Measurements from ENCODE around the gene ALG6. TPM values are rescaled to one million over a fixed set of nuclear protein-coding genes. Genes with fewer than 3 reads are reported as not detected.
"Not testable (repeated sequence)": the region's sequence is repeated elsewhere in the genome, so short reads cannot be mapped to it uniquely, and the experiment has no call there.

The ALG6 gene
- total and polyA plus RNA-seq, 2 experiments from 2014 or later = 8.4 to 14.3 TPM

DNA sequence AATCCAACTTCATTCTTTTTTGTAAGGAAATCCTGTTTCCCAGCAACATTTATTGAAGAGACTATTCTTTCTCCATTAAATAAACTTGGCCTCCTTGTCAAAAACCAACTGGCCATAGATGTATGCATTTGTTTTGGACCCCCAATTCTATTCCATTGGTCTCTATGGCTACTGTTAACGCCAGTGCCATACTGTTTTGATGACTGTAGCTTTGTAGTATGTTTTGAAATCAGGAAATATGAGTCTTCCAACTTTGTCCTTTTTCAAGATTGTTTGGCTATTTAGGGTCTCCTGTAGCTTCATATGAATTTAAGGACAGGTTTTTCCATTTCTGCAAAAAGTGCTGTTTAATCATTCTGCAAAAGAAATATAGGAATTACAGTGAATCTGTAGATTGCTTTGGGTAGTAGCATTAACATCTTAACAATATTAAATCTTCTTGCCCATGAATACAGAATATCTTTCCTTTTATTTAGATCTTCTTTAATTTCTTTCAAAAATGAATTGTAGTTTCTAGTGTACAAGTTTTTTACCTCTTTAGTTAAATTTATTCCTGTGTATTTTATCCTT is 94.3 kb downstream of the ALG6 start:
- Histone ChIP-seq H3K27ac (no peak overlapping the region), H3K9ac (no peak overlapping the region), H2AFZ (no peak overlapping the region), H3K36me3 (ENCODE audit: low read depth) (no peaks in the 10 kb centered on the region), H3K4me3 (no peak overlapping the region), H3K79me2 (ENCODE audit: insufficient read depth) (no peaks in the 10 kb centered on the region), H3K4me2 (ENCODE audit: unreplicated experiment) (no peak overlapping the region), H4K20me1 (ENCODE audit: insufficient read depth) (no peaks in the 10 kb centered on the region), H3F3A (ENCODE audit: insufficient read depth) (no peaks in the 10 kb centered on the region), H3K27me3 (replicated peaks; ENCODE audit: insufficient read depth) (no peaks in the 10 kb centered on the region), H3K4me1 (ENCODE audit: insufficient read depth) (no peaks in the 10 kb centered on the region), H3K9me3 (ENCODE audit: low read depth) (no peaks in the 10 kb centered on the region), H3K9me2 (ENCODE audit: insufficient read depth) (no peaks in the 10 kb centered on the region)
- no peak for DNase-seq
- in situ Hi-C loops (cut with MboI) = no loop called here
- WGBS, 2 experiments (ENCODE audit: low coverage in 1 of 2, low lambda C conversion rate in 2 of 2, missing lambda C conversion rate in 2 of 2) = 95 to 100% methylated on average over 1 of the region's 1 CpG
- TF ChIP-seq EZH2 (IDR thresholded peaks at IDR 0.05; ENCODE audit: insufficient read depth, poor library complexity, severe bottlenecking) = no peak
- TF ChIP-seq EZH2phosphoT487 (IDR thresholded peaks at IDR 0.05; ENCODE audit: insufficient read depth, low read depth) = no peak

DNA sequence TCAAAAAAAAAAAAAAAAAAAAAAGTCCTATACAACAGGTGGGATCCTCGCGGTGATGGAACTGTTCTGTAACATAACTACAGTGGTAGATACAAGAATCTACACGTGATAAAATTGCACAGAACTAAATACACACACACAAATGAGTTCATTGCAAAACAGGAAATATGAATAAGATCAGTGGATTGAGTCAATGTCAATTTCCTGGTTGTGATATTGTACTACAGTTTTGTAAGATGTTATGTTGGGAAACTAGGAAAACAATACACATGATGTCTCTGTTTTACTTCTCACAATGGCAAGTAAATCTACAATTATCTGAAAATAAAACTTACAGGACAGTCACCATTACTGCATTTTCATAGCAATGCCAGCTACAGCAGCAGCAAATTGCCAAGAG is 95.8 kb downstream of the ALG6 start:
- Histone ChIP-seq H3K4me2 (ENCODE audit: unreplicated experiment) (no peak overlapping the region), H3K27me3 (replicated peaks; ENCODE audit: insufficient read depth) (no peaks in the 10 kb centered on the region), H3F3A (ENCODE audit: insufficient read depth) (no peaks in the 10 kb centered on the region), H3K9me3 (ENCODE audit: low read depth) (no peaks in the 10 kb centered on the region), H3K36me3 (ENCODE audit: low read depth) (no peaks in the 10 kb centered on the region), H3K4me1 (ENCODE audit: insufficient read depth) (no peaks in the 10 kb centered on the region), H3K79me2 (ENCODE audit: insufficient read depth) (no peaks in the 10 kb centered on the region), H3K27ac (peak overlapping the region; percentile 16; the same call in 1 of the 2 replicates), H4K20me1 (ENCODE audit: insufficient read depth) (no peaks in the 10 kb centered on the region), H3K9ac (no peak overlapping the region), H3K9me2 (ENCODE audit: insufficient read depth) (no peaks in the 10 kb centered on the region), H2AFZ (no peak overlapping the region), H3K4me3 (no peak overlapping the region)
- in situ Hi-C loops (cut with MboI) = no loop called here
- DNase-seq = peak; percentile 52
- 78 to 81% methylated on average over 3 of the region's 3 CpGs for WGBS, 2 experiments (ENCODE audit: low coverage in 1 of 2, low lambda C conversion rate in 2 of 2, missing lambda C conversion rate in 2 of 2)
- no peak for TF ChIP-seq EZH2phosphoT487 (IDR thresholded peaks at IDR 0.05; ENCODE audit: insufficient read depth, low read depth)
- TF ChIP-seq EZH2 (IDR thresholded peaks at IDR 0.05; ENCODE audit: insufficient read depth, poor library complexity, severe bottlenecking) = no peak

DNA sequence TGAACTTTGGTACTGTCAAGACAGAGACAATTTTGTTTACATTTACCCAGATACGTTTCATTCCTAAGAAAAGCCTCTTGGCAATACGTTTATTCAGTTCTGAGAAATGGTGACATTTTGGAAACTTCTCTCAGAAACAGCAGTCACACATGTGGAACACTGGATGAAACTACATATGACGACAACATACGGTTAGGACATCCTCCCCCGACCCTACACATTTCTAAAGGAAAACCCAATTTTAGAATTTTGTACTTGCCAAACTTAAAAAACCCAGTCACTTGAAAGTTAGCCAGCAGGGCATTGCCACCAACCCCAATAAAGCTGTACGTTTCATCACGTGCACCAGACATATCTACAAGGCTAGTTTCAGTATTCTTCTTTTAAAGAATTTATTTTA is 98.8 kb downstream of the ALG6 start:
- no peak overlapping the region for H2AFZ ChIP-seq
- WGBS, 2 experiments (ENCODE audit: low coverage in 1 of 2, low lambda C conversion rate in 2 of 2, missing lambda C conversion rate in 2 of 2) = 62 to 63% methylated on average over 7 of the region's 7 CpGs
- H3K27me3 ChIP-seq (replicated peaks; ENCODE audit: insufficient read depth) = no peaks in the 10 kb centered on the region
- H3K4me1 ChIP-seq (ENCODE audit: insufficient read depth) = no peaks in the 10 kb centered on the region
- H3K79me2 ChIP-seq (ENCODE audit: insufficient read depth) = no peaks in the 10 kb centered on the region
- no peaks in the 10 kb centered on the region for H3F3A ChIP-seq (ENCODE audit: insufficient read depth)
- H3K27ac ChIP-seq = no peak overlapping the region
- no peaks in the 10 kb centered on the region for H4K20me1 ChIP-seq (ENCODE audit: insufficient read depth)
- no peak overlapping the region for H3K4me2 ChIP-seq (ENCODE audit: unreplicated experiment)
- DNase-seq = no peak
- H3K4me3 ChIP-seq = no peak overlapping the region
- TF ChIP-seq EZH2 (IDR thresholded peaks at IDR 0.05; ENCODE audit: insufficient read depth, poor library complexity, severe bottlenecking) = no peak
- no peak for TF ChIP-seq EZH2phosphoT487 (IDR thresholded peaks at IDR 0.05; ENCODE audit: insufficient read depth, low read depth)
- H3K9ac ChIP-seq = no peak overlapping the region
- in situ Hi-C loops (cut with MboI) = no loop called here
- H3K36me3 ChIP-seq (ENCODE audit: low read depth) = no peaks in the 10 kb centered on the region
- no peaks in the 10 kb centered on the region; the same call in 1 of the 2 replicates for H3K9me2 ChIP-seq (ENCODE audit: insufficient read depth)
- H3K9me3 ChIP-seq (ENCODE audit: low read depth) = no peaks in the 10 kb centered on the region

DNA sequence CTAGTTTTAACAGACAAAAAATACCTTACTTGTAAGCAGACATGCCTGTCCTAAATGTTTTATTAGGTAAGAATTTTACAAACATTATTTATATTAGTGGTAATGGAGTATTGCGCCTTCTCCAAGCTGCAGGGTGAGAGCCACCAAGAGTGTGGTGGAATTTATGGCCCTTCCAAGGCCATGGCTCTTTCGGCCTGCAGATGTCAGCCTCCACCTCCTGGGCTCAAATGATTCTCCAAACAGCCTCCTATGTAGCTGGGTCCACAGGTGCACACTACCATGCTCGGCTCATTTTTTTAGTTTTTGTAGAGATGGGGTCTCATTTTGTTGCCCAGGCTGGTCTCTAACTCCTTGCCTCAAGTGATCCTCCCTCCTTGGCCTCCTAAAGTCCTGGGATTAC is 99.3 kb downstream of the ALG6 start:
- Histone ChIP-seq H3F3A (ENCODE audit: insufficient read depth) (no peaks in the 10 kb centered on the region), H3K9me3 (ENCODE audit: low read depth) (no peaks in the 10 kb centered on the region), H3K9me2 (ENCODE audit: insufficient read depth) (no peaks in the 10 kb centered on the region; the same call in 1 of the 2 replicates), H3K27me3 (replicated peaks; ENCODE audit: insufficient read depth) (no peaks in the 10 kb centered on the region), H3K4me1 (ENCODE audit: insufficient read depth) (no peaks in the 10 kb centered on the region), H3K4me3 (no peak overlapping the region), H3K9ac (no peak overlapping the region), H3K79me2 (ENCODE audit: insufficient read depth) (no peaks in the 10 kb centered on the region), H3K36me3 (ENCODE audit: low read depth) (no peaks in the 10 kb centered on the region), H4K20me1 (ENCODE audit: insufficient read depth) (no peaks in the 10 kb centered on the region), H3K27ac (no peak overlapping the region), H2AFZ (no peak overlapping the region), H3K4me2 (ENCODE audit: unreplicated experiment) (no peak overlapping the region)
- in situ Hi-C loops (cut with MboI) = no loop called here
- 95 to 97% methylated on average over 3 of the region's 3 CpGs for WGBS, 2 experiments (ENCODE audit: low coverage in 1 of 2, low lambda C conversion rate in 2 of 2, missing lambda C conversion rate in 2 of 2)
- TF ChIP-seq EZH2 (IDR thresholded peaks at IDR 0.05; ENCODE audit: insufficient read depth, poor library complexity, severe bottlenecking) (no peak), EZH2phosphoT487 (IDR thresholded peaks at IDR 0.05; ENCODE audit: insufficient read depth, low read depth) (no peak)
- DNase-seq = no peak

DNA sequence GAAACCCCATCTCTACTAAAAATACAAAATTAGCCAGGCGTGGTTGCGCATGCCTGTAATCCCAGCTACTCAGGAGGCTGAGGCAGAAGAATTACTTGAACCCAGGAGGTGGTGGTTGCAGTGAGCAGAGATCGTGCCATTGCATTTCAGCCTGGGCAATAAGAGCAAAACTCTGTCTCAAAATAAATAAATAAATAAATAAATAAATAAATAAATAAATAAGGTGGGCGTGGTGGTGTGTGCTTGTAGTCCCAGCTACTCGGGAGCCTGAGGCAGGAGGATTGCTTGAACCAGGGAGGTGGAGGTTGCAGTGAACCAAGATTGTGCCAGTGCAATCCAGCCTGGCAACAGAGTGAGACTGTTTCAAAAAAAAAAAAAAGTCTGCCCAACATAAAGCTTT is 101.3 kb downstream of the ALG6 start:
- H3K4me3 ChIP-seq; H3K27me3 ChIP-seq (replicated peaks; ENCODE audit: insufficient read depth); H2AFZ ChIP-seq; H3K4me1 ChIP-seq (ENCODE audit: insufficient read depth); H3K9me2 ChIP-seq (ENCODE audit: insufficient read depth); H3K36me3 ChIP-seq (ENCODE audit: low read depth); H3K79me2 ChIP-seq (ENCODE audit: insufficient read depth); H3F3A ChIP-seq (ENCODE audit: insufficient read depth); DNase-seq; H3K4me2 ChIP-seq (ENCODE audit: unreplicated experiment); H3K9me3 ChIP-seq (ENCODE audit: low read depth); in situ Hi-C loops (cut with MboI); H3K9ac ChIP-seq; H3K27ac ChIP-seq; H4K20me1 ChIP-seq (ENCODE audit: insufficient read depth): not testable (repeated sequence)
- 95 to 97% methylated on average over 5 of the region's 5 CpGs for WGBS, 2 experiments (ENCODE audit: low coverage in 1 of 2, low lambda C conversion rate in 2 of 2, missing lambda C conversion rate in 2 of 2)
